Measurements from ENCODE around the gene STK38L.
"Not testable (repeated sequence)": the region's sequence is repeated elsewhere in the genome, so short reads cannot be mapped to it uniquely, and the experiment has no call there.

The STK38L gene

DNA sequence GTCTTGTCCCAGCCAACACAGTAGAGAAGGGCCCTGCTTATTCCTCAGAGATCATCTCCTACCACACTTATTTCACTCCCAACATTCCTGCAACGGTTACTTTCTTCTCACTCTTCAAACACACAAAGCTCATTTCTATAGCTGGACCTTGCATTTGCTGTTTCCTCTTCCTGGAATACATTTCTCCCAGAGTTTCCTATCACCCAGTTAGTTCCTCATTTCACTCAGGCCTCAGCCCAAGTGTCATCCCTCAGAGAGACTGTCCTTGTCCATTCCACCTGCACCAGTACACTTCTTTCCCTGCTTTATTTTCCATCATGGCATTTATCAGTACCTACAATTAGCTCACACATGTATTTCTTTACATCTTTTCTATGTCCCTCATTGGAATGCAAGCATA is 14.7 kb upstream of the STK38L start:
- DNase-seq: no peak

DNA sequence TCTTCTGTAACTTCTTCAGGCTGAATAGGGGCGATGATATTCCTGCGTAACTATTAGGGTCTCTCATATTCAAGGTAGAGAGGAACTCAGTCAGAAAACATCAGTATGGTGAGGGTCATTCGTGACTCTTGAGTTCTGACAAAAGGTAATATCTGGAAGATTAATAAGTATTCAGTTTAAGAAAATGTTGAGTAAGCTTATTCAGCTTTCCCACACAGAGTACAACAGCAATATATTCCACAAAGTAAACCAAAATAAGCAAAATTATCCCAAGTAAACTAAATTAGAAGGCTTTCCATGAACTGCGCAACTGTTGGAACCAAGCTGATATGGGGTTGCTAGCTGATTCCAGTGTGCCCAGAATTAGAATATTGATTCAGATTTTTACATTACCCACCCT is 12.7 kb upstream of the STK38L start:
- DNase-seq: not testable (repeated sequence)

DNA sequence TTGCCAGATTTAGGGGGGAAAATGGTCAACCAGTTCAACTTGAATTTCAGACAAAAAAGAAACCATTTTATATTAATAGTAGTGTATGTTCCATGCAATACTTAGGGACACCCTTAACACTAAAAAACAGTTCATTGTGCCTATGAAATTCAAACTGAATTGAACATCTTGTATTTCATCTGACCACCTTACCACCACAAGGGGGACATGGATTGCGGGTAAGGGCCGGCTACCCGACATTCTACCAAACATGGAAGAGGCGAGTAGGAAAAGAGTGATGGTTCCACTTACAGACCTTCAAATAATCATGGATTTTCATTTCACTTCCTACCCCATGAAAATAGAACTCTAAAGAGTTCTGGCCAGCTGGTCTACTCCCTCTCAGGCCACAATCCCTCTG is 10.3 kb upstream of the STK38L start:
- DNase-seq: no peak

DNA sequence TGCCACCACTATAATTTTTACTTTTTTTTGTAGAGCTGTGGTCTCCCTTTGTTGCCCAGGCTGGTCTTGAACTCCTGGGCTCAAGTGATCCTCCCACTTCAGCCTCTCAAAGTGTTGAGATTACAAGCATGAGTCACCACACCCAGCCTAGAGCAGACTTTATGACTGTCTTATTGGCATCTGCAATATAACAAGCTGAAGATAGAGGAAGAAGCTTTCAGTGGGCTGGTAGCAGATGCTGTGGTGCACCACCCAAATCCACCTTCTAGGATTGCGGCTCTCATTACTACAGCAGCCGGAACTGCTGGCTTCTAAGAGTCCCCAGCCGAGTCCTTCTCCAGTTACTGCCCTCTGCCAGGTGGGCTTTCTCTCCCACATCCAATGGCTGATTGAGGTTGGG is 7.6 kb upstream of the STK38L start:
- DNase-seq: no peak

DNA sequence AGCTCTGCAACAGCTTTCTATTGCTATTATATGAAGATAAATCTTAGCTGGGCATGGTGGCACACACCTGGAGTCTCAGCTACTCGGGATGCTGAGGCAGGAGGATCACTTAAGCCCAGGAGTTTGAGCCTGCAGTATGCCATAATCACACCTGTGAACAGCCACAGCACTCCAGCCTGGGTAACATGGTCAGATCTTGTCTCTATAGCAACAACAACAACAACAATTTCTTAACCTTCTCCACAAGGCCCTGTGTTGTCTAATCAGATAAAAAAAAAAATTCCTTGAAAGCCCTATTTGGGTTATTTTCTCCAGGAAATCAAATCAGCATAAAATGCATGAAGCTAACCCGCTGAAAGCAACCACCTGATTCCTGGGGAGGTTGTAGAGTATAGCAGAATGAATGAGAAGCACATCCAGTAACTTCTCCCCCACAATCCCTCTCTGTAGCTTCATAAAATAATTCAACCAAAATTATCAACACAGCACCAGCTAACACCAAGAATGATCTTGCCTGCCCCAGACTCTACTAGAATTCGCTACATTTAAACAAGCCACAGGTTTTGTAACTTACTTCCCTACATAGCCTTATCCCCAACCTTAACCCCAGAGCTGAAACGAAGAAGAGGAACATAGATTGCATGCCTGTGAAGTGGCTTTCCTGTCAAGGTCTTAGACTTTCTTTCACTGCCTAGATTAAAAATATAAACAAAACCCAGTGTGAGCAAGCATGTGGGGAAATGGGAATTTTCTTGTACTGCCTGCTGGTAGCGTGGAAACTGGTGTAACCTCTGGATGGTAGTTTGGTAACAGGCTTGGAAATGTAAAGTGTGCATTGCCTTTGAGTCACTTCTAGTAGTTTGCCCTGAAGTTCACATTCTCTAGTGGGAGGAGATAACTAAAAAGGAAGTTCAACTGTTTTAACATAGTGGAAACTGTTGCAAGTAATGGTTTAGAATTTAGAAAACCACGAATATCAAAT is 6.0 kb upstream of the STK38L start:
- DNase-seq: no peak

DNA sequence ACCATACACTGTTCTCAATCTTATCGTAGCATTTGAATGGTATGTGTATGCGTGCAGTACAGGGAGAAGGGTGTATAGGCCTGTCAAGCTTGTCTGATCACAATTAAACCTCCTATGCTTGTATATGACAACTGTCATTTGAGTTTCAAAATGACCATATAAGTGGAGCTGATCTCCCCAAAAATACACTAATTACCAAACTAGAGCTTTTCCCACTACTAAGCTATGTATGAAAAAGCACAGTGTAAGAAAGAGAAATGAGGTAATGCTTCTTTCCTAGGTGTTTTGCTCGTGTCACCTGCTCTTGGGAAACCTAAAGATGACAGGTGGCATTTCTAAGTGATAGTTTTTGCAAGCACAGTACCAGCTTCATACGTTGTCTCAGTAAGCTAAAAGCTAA is 1.1 kb upstream of the STK38L start:
- no peak for DNase-seq

DNA sequence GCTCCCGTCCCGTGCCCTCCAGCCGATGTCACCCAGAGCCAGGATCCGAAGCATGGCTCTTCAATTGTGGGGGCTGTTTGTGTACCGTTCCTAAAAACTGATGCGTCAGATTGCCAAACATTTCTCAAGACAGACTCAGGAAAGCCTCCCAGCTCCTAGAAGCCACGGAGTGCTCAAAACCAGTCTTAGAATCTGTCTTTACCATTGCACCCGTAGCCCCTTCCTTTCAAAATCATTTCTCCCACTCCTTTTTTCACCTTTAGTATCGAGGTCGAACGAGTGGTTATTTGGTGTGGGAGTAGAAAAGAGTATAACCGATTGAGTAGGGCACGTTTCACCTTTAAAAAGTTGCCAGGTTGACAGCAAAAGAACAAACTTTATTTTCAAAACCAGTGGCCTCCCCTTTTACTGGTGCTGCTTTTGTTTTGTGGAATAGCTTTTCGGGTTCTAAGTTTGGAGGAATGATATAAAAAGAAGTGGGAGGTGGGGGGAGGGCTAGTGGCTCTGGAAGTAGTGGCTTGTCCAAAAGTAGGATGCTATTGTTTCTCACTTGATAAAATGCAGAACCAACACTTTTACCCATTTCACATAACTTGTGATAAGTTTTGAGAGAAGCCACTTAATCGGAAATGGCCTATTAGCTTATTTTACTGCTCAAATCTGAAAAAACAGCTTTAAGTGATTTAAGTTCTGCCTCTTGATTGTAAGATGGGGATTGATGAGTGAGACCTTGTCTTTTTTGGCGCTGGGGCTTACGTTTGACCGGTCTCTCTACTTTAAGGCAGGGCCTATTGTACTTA is 803 bp downstream of the STK38L start:
- DNase-seq: no peak

DNA sequence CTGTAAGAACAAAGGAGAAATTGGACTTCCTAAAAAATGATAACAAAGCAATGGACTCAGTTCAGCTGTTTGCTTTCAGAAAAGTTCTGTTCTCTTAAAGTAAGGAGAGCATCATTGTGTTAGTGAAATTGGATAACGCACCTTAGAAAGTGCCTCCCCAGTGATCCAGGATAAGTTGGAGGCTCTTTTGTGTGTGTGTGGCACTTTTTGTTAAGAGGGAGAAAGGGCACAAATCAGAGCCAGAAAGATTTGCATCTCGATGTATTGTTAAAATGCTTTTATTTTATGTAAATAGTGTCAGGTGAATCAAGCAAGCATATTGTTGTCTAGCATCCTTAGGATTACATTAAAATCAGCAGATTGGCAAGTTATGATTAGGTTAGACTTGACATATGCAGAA is 2.1 kb downstream of the STK38L start:
- no peak for DNase-seq

DNA sequence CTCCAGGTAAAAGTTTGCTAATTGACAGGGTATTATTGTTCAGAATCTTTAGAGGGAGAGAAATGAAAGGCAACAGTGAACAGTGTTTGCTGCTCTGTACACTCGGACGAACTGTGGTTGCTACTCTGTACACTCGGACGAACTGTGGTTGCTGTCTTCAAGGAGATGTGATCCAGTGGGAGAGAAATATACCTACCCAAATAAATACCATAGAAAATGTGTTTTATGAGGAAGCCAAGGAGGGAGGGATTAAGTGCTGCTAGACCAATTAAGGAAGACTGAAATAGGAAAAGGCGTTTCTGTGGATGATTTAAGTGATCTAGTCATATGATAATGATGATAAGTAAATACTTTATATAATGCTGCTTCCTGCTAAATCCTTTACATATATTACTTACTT is 2.7 kb downstream of the STK38L start:
- DNase-seq: no peak

DNA sequence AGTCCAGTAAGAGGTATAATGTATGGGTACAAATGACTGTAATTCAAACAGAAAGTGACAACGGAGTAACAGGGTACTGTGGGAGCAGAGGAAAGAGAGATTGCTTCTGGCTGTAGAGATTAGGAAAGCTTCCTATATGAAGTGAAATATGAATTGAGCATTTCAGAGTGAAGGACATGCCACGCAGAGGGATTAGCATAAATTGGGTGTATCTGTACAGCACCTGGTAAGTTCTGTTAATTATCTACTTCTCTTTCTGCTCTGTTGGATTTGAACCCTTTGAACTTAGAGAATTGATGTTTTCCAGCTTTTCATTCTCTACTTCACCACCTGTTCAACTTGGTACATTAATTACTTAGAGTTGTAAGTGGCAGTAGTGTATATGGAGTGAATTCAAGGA is 8.8 kb downstream of the STK38L start:
- no peak for DNase-seq

DNA sequence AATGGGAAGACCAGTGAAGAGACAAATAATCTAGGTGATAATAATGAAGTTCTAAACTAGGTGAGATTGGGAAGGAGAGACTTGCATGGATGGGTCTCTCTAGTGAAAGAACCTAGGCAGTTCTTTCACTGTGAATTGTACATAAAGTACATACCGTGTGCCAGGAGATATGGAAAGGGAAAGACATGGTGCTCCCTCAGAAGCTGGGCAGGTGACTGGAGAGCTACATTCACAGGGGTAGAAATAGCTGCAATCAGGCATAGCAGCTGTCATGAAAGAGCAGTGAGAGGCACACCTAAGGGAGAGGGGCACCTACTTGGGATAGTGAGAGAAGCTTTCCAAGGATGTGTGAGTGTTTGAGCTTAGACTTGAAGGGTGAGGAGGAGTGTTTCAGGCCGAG is 9.3 kb downstream of the STK38L start:
- no peak for DNase-seq

DNA sequence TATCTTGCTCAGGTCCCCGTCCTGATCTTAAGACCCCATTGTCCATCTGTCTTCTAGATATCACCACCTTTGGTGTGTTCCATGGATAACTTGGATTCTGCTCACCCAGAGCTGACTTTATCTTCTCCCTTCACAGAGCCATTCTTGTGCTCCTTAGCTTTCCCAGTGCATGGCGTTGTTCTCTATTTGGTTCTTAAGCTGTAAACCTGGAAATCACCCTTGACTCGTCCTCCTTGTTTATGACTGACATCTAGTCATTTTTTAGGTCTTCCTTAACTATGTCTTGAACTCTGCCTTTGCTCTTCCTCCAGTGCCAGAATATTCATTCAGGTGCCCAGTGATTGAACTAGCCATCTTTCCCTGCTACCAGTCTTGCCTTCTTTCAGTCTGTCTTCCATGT is 11.7 kb downstream of the STK38L start:
- no peak for DNase-seq

DNA sequence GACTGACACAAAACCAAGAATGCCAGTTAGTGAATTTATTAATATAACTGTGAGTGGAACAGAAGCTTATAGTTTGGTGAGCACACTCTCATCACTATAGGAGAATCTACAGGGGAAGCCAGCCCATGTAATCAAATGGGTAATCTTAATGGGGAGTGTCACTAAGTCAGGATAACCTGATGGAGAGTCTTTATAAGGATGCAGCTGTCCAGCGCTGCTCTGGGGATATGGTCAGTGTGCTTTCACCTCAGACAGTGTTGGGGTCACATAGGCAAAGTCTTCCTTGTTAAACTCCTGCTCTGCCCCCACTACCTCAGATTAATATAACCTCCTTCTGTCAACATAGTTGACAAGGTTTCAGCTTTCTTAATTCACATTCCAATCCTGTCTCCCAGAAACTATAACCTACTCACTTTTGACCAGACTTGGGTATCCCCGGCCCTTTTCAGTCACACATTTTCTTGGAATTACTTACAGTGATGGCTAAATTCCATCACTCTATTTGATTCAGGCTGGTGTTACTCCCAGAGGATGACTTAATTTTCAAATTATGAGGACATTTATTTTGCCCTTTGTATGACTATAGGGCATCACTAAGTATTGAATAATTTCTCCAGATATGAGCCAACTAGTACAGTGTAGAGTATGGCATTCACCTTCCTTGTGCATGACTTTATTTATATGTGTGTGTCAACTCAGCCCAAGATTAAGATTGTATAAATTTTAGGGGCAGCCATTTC is 13.2 kb downstream of the STK38L start:
- DNase-seq: no peak

DNA sequence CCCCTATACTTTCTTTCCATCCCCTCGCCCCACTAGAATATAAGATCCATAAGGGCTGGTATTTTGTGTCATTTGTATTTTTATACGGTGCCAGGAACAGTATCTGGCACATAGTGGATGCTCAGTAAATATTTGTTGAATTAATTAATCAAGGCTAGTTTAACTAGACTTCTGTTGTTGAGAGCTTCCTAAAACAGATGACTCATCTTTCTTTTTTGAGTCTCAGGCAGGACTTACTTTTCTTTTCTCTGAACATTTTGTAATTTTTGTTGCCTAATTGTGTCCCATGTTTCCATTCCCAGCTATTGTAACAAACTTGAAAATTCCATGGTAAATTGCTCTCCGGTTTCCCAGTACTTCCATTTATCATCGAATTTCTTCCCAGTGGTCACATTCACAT is 16.7 kb downstream of the STK38L start:
- DNase-seq: no peak

DNA sequence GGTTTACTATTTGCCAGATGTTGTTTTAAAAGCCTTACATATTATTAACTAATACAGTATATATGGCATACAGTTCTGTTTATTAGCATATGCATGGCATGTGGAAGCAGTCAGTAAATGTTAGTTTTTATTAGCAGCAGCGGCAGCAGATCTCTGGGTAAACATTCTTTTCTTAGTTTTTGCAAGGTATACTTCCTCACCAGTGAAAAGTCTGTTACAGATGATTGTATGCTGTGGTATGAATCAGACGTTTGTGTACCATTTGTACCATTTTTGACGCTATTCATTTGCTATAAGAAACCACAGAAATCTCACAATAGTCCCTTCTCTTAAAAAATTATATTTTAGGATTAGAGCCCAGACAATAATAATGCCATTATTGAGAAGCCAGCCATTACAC is 17.8 kb downstream of the STK38L start:
- no peak for DNase-seq

DNA sequence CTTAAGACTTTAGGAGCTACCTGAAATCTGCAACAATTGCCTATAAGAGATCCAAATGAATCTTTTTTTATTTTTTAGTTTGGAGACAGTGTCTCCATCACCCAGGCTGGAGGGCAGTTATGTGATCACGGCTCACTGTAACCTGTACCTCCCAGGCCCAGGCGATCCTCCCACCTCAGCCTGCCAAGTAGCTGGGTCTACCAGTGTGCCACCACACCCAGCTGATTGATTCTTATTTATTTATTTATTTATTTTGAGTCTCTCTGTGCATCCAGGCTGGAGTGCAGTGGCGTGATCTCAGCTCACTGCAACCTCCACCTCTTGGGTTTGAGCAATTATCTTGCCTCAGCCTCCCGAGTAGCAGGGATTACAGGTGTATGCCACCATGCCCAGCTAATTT is 26.1 kb downstream of the STK38L start:
- DNase-seq: no peak

DNA sequence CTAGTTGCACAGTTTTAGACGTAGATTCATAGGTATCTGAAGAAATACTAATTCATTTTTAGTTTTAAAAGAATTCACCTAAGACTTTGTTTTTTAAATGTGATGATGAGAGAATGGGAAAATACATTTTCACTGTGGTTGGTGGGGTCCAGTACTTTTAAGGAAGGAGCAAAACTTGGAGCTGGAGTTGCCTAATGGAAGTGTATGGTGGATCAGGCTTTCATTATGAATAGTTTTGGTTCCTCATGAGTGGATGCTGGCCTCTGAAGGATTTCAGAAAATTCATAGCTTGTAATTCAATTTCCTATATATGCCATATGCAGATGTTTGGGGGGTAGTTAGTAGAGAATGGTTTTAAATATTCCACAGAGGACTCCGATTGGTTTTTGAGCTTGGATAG is 27.1 kb downstream of the STK38L start:
- no peak for DNase-seq

DNA sequence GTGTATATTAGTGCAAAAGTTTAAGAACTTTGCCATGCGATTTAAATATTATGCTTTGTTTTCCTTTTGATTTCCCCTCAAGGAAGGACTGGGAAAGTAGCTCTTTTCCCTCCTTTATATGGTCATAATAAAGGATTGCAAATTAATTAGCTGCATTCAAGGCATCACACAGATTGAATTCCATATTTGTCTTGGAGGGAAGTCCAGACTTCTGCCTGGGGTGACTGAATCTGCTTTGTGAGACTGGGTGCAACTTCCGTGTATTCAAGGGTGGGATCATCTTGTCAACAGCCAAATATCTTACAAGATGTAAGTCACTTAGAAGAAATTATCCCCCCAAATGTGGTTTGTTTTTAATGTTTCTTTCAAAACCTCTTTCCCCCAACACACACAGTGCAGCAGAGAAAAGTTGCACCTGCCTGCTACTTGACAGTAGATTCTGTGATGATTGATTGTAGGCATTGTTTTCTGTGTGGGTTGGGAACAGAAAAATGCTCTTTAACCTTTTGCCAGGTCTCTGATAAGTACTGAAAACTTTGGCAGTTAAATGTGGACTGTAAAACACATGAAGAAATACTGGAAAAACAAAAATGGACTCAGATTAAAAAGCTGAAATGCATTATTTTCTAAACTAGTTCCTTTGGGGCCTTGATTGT is 28.4 kb downstream of the STK38L start:
- peak; percentile 16 for DNase-seq

DNA sequence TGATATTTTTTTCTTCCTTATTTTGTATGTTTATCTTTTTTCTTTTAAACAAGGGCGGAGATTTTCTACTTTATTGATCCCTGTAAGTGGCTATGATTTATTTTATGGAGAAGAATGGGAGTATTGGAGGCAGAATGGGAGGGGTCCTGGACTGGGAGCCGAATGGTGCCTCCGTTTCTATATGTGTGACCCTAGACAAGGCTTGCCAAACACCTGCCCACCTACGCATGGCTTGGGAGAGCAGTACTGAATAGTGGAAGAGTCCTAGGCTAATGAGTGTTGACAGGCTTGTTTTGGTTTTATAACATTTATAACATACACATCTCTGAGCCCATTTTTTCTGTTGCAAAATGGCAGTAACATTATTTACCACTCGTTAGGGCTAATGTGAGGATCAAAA is 29.0 kb downstream of the STK38L start:
- DNase-seq: no peak

DNA sequence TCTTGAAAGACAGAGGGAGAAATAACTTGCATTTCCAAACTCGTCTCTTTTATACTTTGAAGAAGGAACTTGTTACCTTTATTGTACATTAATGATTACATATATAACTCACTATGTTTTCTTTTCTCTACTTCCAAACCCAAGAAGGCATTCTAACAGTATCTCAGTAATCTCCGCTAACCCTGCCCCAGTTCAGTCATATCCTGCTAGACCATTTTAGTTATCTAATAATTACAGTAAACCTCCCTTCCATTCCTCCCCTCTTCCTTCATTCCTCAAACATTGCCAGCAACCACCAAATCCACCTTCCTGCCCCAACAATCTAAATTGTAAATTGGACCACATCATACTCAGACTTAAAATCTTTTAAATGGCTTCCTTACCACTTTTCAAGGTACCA is 30.6 kb downstream of the STK38L start:
- no peak for DNase-seq

DNA sequence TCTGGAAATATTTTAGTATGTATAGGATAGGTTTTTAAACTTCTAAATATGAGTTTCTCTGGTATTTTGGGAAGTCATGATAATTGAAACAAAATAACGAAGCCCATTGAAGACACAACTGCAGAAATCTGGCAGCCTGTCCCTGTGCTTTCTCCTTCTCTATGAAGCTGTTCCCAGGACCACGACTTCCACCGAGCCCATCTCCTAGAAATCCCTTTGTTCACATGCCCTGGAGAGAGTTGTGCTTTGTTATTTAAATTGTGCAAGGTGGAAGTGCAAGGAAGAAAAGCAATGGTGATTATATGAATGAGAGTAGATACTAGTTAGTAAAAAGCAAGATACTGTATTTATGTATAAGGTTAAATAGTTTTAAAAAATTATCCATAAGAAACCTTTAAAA is 32.2 kb downstream of the STK38L start:
- no peak for DNase-seq

DNA sequence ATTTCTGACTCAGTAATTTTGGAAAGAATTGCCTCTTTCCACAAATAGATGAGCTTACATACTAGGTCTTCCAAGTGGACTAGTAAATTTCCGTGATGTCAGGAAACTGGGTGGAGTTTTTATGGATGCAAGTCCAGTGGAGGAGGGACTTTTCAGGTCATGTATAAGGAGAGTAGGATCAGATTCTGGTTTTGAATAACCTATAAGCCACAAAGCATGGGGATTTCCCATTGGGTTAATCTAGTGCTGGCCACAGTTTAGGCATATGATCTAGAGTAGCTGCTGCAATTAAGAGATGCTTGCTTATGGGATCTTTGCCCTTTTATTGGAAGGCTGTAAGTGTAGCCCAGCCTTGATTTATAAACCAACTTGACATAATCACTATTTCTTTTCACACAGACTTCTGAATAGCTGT is 33.8 kb downstream of the STK38L start:
- DNase-seq: no peak

DNA sequence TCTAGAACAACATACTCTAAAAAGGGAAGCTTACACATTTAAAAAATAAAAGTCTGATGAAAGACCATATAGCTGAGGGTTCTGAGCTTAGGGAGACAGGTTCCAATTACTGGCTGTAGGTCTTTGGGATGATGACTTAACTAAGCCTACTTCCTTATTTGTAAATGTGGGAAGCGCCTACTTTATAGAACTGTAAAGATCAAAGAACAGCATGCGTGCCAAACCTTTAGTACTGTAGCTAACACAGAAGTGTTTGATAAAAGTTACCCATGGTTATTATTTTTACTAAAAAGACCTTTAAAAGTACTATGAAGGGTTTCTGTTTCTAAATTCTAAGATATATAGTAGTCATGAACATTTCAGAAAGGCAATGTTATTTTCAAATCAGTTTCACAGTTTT is 35.7 kb downstream of the STK38L start:
- no peak for DNase-seq
